Esophagus muscularis mucosa (tissue), 3 donors: Measurements from ENCODE around the gene FBXW11.

Experiments used
- CTCF ChIP-seq, 3 experiments: fragments of 200-600 bp in 2 of 3; fragments of 450-650 bp in 1 of 3; sonication (generic) in 2 of 3; IDR thresholded peaks; one replicate each; pipeline ENCODE4 v1.5.1; 2017 to 2019; ENCODE audit warnings: antibody characterized with exemption in 3 of 3, mild to moderate bottlenecking in 2 of 3, moderate library complexity in 1 of 3
- POLR2AphosphoS5 ChIP-seq, 2 donors: sonication (generic); formaldehyde crosslinking; IDR thresholded peaks; one replicate each; pipeline ENCODE4 v1.6.1; 2017; ENCODE audit warnings: antibody characterized with exemption in 2 of 2

GRCh38 chr5:171898386-171898785, 108.1 kb downstream of the FBXW11 start:
- TF ChIP-seq CTCF (IDR thresholded peaks at IDR 0.05), result no peak
- TF ChIP-seq POLR2AphosphoS5 (IDR thresholded peaks at IDR 0.05), result no peak
